ENCODE data around the gene OGFOD1.

OGFOD1 gene

GRCh38 chr16:56450986-56451752 is at the start of gene OGFOD1, which contains the start of gene NUDT21:
OGFOD1 (plus strand) TSS chr16:56451554; CDS start chr16:56451613, 59 bp downstream.
NUDT21 (minus strand) TSS chr16:56451332; CDS start chr16:56451202, 130 bp downstream.
- DNase-seq = peak; percentile 94

- no peak for DNase-seq
Observed at GRCh38 chr16:56405977-56406672, 45.2 kb upstream of the OGFOD1 start.

DNA sequence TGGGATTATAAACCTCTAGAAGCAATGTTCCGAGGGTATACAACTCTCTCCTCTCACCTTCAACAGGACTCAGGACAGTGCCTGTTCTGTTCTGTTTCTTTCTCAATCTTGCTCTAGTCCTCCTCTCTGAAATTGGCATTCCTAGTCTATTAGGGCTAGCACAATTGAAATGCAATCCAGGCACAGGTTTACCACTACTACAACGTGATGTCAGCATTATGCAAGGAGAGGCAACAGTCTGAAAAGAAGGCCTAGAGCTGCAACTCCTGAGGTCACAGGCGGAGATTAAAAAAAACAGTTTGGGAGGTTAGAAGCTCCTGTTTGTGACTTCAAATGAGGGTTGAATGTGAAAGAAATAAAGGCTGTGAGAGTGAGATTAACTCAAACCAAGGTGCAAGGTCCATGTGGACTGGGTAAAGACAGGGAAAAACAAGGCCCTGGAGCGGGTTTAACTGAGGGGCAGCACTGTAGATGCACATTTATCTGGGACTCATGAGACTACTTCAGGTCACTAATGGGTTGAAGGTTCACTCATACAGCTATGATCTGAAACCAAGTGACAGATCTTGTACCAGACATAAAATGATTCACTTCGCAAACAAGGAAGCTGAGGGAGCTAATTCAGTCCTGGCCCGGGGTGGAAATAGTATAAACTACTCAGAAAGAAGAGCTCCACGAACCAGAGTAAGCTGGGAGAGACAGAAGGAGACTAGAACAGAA is 42.8 kb upstream of the OGFOD1 start:
- DNase-seq = no peak

GRCh38 chr16:56409195-56409594 is 42.2 kb upstream of the OGFOD1 start:
- DNase-seq = no peak

DNA sequence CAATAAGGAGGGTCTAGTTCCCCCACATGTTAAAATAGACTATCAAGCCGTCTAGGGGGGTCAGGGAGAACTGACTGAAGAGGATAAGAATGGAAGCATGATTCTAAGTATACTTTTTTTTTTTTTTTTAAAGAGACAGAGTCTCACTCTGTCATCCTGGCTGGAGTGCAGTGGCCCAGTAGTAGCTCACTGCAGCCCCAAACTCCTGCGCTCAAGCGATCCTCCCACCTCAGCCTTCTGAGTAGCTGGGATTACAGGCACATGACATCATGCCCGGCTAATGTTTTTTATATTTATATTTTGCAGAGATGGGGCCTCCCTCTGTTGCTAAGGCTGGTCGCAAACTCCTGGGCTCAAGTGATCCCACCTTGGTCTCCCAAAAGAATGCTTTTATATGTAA is 40.2 kb upstream of the OGFOD1 start:
- no peak for DNase-seq

DNA sequence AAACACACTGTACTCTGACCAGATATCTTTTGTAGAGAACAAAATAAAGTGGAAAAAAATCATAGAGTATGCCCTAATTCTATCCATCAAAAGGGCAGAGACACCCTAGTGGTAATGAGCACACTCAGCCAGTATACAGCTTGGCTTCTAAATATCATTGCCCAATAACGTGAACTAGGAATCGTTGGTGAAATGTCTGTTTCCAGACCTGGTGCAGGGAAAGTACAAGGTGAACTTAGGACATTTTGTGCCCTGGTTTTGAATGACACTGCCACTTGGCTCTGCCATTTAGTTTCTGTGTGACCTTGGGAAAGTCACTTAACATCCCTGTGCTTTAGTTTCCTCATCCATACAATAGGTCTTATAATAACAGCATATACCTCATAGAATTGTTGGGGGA is 39.7 kb upstream of the OGFOD1 start:
- DNase-seq = no peak

GRCh38 chr16:56413381-56413780 is 38.0 kb upstream of the OGFOD1 start:
- no peak for DNase-seq

- no peak for DNase-seq
Observed at GRCh38 chr16:56414366-56414765, 37.0 kb upstream of the OGFOD1 start.

DNA sequence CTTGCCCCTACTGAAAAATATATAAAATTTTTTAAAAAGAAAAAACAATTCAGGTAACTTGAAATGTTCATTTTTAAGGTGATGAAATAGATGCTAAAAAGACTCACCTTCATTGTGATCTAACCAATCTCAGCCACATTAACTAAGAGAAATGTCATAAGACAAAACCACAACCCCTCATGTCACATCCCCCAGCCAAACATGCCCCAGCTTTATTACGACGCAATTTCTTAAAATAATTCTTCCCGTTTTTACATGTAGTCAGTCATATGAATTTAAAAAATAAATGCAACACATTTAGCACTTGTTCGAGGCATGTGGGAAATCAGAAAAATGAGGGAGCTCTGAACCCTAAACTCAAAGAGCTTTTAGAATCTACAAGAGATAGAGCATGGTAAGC is 35.5 kb upstream of the OGFOD1 start:
- no peak for DNase-seq

DNA sequence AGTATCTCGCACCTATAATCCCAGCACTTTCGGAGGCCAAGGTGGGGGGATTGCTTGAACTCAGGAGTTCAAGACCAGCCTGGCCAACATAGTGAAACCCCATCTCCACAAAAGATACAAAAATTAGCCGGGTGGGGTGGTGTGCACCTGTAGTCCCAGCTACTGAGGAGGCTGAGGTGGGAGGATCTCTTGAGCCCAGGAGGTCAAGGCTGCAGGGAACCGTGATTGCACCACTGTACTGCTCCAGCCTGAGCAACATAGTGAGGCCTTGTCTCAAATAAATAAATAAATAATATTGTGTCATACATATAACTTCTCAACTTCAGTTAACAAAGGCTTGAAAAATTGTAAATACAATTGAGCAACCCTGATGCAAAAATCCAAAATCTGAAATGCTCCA is 34.2 kb upstream of the OGFOD1 start:
- no peak for DNase-seq

DNA sequence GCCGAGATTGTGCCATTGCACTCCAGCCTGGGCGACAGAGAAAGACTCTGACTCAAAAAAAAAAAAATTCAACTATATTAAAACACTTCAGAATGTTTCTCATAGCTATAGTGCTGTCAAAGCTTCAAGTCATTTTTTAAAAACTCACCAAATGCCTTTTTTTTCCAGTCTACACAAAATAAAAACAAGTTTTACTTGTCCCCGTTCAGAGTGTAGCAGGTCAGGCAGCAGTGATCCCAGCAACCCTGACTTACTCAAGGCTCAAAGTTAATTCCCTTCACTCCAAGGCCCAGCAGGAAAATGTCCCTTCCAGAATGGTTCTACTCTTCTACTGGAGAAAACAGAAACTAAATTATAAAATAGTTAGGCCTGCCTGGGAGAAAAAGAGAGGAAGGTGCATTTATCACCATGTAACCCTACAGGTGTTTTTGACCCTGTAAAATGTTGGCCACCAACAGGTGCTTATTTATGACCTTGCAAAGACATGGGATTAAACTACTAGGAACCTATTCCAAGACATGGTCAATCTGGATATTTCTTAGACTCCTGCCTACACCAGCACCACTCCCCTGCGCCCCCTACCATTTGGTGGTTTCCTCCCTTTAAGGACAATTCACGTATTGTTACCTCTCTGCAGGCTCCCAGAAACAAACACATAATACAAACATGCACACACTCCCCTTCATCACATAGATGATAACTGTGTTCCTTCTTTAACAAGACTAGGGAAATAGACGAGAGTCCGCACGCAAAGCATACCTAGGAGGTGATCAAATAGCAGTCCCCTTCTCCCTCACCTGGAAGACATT is 31.4 kb upstream of the OGFOD1 start:
- DNase-seq = no peak

DNA sequence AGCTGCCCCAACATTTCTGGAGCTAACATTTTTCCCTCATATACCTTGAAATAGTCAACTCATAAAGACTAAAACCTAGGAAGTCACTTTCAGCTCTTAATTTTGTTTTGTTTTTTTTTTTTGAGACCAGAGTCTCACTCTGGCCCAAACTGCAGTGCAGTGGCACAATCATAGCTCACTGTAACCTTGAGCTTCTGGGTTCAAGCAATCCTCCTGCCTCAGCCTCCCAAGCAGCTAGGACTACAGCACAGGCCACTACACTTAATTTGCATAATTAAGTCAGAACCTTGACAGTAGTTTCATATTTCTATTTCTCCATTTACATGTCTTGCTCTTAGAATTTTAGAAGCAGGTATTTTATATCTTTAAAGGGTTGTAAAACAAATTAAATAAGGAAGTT is 30.7 kb upstream of the OGFOD1 start:
- no peak for DNase-seq

- no peak for DNase-seq
Observed at GRCh38 chr16:56421313-56421712, 30.0 kb upstream of the OGFOD1 start.

DNA sequence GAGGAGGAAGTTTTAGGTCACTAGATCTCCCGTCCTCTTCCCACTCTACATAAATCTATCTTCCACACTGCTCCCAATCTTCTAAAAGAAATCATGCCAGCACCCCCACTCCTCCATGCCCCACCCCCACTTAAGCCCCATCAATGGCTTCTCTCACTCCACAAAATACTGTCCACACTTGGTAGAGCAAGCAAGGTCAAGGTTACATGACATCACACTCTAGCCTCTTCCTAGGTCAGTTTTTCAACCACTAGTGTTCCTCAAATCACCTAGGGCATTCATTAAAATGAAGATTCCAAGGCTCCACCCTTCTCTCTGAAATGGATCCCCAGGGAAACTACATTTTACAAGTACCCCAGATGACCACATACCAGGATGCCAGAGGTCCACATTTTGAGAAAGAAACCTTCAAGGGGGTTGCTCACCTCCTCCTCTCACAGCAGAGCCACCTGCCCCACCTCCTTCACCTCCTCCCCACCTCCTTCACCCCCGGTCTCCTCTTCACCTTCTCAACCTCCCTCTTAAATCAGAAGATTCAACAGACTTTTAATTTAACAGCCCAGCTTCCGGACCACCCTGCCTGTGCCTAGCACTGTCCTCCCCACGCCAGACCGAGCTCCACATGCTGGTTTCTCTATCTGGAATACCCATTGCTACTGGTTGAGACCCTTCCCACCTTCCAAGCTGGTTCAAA is 29.2 kb upstream of the OGFOD1 start:
- no peak for DNase-seq

- DNase-seq = no peak
Observed at GRCh38 chr16:56422896-56423441, 28.4 kb upstream of the OGFOD1 start.

DNA sequence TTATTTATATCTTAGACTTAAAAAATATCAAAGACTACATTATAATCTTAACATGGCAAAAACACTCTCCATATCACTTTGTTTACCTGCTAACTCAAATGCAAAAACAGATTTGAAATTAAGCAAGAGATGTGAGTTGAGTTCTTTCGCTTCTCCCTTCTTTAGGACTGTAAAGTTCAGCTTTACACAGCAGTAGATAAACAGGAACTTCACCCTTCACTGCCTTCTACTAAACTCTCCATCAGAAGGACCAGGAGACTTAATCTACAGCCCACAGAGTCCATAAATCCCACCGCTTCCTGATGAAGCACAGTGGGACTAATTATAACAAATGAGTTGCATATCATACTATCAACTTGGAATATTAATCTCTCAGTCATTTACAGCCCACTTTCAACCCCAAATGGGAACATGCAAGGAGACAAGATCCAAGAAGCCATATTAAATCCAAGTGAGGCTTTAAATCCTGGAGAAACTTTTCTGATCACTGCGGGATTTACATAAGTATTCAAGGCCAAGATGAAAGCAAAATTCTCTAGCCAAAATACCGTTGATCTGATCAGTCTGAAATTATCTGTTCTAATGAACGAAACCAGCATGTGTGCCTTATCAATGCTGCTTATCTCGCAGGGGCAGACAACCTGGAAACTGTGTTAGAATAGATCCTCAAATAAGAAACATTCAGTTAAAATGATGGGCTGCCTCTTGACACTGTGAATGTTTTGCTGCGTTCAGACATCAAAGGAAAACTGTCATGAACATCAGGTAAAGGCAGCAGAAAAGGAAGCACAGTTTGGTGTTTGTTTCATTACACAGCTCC is 27.6 kb upstream of the OGFOD1 start:
- no peak for DNase-seq

GRCh38 chr16:56424404-56424764 is 27.0 kb upstream of the OGFOD1 start:
- no peak for DNase-seq

GRCh38 chr16:56424791-56425438 is 26.4 kb upstream of the OGFOD1 start:
- DNase-seq = peak; percentile 35

DNA sequence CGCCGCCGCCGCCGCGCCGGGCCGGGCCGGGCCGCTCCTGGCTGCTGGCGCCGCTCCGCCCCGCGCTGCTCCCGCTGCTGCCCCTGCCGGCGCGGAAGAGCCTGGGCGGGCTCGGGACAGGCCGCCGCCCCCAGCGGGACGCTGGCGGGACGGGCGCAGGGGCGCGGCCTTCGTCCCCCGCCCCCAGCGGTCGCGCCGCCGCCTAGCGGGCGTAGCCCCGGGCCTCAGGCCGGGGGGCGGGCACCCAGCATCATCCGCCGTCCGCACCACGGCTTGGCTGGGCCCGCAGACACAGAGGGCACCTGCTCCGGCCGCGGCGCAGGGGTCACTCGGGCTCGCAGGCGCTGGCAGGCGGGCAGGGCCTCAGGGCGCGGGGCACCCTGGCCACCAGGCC is 25.9 kb upstream of the OGFOD1 start, which contains the start of gene AMFR:
Gene AMFR (minus strand): TSS at position 107 of the 394 bp plus-strand sequence. CDS start 218 bp downstream, outside the sequence.
- peak; percentile 48 for DNase-seq

- DNase-seq = no peak
Observed at GRCh38 chr16:56426585-56426984, 24.8 kb upstream of the OGFOD1 start.
